ENCODE measurements around the gene SSBP2.

DNA sequence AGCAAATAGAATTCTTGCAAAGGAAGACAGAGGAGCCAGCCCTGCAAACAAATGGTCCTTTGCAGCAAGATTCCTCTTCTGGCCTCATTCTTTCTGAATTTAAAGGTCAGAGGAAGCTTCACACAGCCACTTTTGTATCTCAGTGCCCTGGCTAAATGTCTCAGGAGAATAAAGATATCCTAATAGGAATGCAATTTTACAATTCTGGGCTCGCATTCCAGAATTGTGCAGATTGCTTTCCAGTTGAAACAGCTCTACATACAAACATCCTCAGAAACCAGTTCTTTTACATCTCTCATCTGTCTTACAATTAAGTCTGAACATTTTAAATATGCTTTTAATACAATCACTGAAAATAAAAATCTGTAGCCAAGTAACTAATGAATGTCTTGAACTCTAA is 342.4 kb downstream of the SSBP2 start:
- TF ChIP-seq CTCF (IDR thresholded peaks at IDR 0.05) = no peak
- TF ChIP-seq POLR2A (IDR thresholded peaks at IDR 0.05) = no peak
